ENCODE results near the gene SMPD1.

SMPD1 gene

DNA sequence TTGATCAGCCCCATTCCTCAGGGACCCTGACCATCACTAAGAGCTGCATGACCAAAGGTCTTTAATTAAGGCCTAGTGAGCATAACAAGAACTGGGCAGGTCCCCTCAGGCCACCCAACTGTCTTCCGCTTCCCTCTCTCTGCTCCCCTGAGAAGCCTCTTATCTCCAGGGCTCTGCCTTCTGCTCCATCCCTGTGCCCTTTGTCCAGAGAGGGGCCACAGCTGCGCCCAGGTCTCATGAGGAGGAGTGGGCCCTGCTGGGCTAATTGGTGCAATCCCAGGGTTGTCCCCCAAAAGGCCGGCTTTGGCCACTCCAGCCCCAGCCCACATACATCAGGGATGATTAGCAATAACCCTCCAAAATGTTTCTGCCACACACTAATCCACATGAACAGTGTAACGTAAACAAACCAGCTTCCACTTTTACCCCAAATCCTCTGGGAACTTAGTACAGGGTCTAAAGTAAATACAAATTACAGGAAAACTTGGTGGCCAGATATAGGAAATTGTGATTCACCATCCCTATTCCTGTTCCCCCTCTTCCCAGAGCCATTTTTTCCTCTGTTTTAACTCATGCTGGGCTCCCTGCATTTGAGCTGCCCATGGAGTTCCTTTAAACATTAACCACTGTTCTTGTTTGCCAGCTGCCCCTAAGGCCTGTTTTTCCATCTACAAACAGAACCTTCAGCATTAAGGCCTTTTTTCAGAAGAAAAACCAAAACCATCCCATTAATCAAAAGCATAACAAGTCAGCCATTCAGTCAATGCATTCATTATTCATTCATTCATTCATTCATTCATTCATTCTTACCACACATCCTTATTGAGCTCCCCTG lies 35.4 kb upstream of the SMPD1 start:
- H3K9ac ChIP-seq (ENCODE audit: low read length), result no peak overlapping the region

GRCh38 chr11:6356503-6357055 lies 33.7 kb upstream of the SMPD1 start:
- no peak for TF ChIP-seq EZH2phosphoT487 (IDR thresholded peaks at IDR 0.05; ENCODE audit: low read length)
- TF ChIP-seq, protein P1, sequence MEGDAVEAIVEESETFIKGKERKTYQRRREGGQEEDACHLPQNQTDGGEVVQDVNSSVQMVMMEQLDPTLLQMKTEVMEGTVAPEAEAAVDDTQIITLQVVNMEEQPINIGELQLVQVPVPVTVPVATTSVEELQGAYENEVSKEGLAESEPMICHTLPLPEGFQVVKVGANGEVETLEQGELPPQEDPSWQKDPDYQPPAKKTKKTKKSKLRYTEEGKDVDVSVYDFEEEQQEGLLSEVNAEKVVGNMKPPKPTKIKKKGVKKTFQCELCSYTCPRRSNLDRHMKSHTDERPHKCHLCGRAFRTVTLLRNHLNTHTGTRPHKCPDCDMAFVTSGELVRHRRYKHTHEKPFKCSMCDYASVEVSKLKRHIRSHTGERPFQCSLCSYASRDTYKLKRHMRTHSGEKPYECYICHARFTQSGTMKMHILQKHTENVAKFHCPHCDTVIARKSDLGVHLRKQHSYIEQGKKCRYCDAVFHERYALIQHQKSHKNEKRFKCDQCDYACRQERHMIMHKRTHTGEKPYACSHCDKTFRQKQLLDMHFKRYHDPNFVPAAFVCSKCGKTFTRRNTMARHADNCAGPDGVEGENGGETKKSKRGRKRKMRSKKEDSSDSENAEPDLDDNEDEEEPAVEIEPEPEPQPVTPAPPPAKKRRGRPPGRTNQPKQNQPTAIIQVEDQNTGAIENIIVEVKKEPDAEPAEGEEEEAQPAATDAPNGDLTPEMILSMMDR (IDR thresholded peaks at IDR 0.05; ENCODE audit: low read length), result no peak
- TF ChIP-seq EZH2 (optimal IDR thresholded peaks at IDR 0.05; ENCODE audit: low read depth, low read length), result no peak
- Histone ChIP-seq H3K27me3 (replicated peaks; ENCODE audit: insufficient read depth, low read length) (no peaks in the 10 kb centered on the region), H3K4me2 (ENCODE audit: low read depth, low read length) (no peak overlapping the region), H3K9me3 (replicated peaks; ENCODE audit: insufficient read depth, low read length) (no peaks in the 10 kb centered on the region), H3K79me2 (ENCODE audit: low read length) (no peaks in the 10 kb centered on the region), H3K9ac (ENCODE audit: low read length) (no peak overlapping the region), H3K4me1 (ENCODE audit: low read length) (no peaks in the 10 kb centered on the region), H3K27ac (ENCODE audit: low read length) (no peak overlapping the region), H4K20me1 (ENCODE audit: insufficient read depth, low read length) (no peaks in the 10 kb centered on the region), H2AFZ (ENCODE audit: low read length) (no peak overlapping the region), H3K36me3 (replicated peaks; ENCODE audit: insufficient read depth, low read length) (no peaks in the 10 kb centered on the region), H3F3A (ENCODE audit: insufficient read depth, low read length) (no peaks in the 10 kb centered on the region), H3K4me3 (ENCODE audit: low read length) (no peak overlapping the region), H3K9me2 (replicated peaks; ENCODE audit: insufficient read depth, low read length) (no peaks in the 10 kb centered on the region)
- DNase-seq, result no peak

More for the DNA sequence above, 35.4 kb upstream of the SMPD1 start:
- Histone ChIP-seq H3K9me2 (replicated peaks; ENCODE audit: insufficient read depth, low read length) (no peaks in the 10 kb centered on the region), H3K27ac (ENCODE audit: low read length) (no peak overlapping the region), H3K79me2 (ENCODE audit: low read length) (no peaks in the 10 kb centered on the region), H2AFZ (ENCODE audit: low read length) (no peak overlapping the region), H3K36me3 (replicated peaks; ENCODE audit: insufficient read depth, low read length) (no peaks in the 10 kb centered on the region), H3K9me3 (replicated peaks; ENCODE audit: insufficient read depth, low read length) (no peaks in the 10 kb centered on the region), H3K4me1 (ENCODE audit: low read length) (no peaks in the 10 kb centered on the region), H3K27me3 (replicated peaks; ENCODE audit: insufficient read depth, low read length) (no peaks in the 10 kb centered on the region), H3K4me2 (ENCODE audit: low read depth, low read length) (no peak overlapping the region), H4K20me1 (ENCODE audit: insufficient read depth, low read length) (no peaks in the 10 kb centered on the region), H3K4me3 (ENCODE audit: low read length) (no peak overlapping the region), H3F3A (ENCODE audit: insufficient read depth, low read length) (no peaks in the 10 kb centered on the region)
- no peak for TF ChIP-seq EZH2phosphoT487 (IDR thresholded peaks at IDR 0.05; ENCODE audit: low read length)
- no peak for TF ChIP-seq EZH2 (optimal IDR thresholded peaks at IDR 0.05; ENCODE audit: low read depth, low read length)
- TF ChIP-seq, protein P1 (IDR thresholded peaks at IDR 0.05; ENCODE audit: low read length), result no peak
- DNase-seq, result no peak

DNA sequence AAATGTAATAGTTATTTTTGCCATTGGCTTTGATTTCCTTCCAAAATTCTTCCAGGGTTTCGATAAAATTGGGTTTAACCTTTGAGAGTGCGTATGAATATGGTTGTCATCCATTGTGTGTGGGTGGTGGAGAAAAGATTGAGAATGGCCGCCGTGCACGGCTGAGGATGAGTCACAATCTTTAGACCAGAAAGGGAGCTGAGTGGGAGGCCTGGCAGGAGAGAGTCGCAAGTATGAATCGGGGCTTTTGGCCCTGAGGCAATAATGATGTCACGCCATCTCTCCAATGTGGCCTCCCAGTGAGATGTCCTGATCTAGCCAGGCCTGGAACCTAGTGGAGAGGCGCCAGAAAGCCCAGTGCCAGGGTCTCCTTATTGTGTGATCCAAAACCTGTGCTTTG lies 33.1 kb upstream of the SMPD1 start:
- Histone ChIP-seq H3F3A (ENCODE audit: insufficient read depth, low read length) (no peaks in the 10 kb centered on the region), H3K4me2 (ENCODE audit: low read depth, low read length) (no peak overlapping the region), H3K9me3 (replicated peaks; ENCODE audit: insufficient read depth, low read length) (no peaks in the 10 kb centered on the region), H4K20me1 (ENCODE audit: insufficient read depth, low read length) (no peaks in the 10 kb centered on the region), H3K27me3 (replicated peaks; ENCODE audit: insufficient read depth, low read length) (no peaks in the 10 kb centered on the region), H3K4me1 (ENCODE audit: low read length) (no peaks in the 10 kb centered on the region), H3K27ac (ENCODE audit: low read length) (no peak overlapping the region), H3K4me3 (ENCODE audit: low read length) (no peak overlapping the region), H3K9ac (ENCODE audit: low read length) (no peak overlapping the region), H3K36me3 (replicated peaks; ENCODE audit: insufficient read depth, low read length) (no peaks in the 10 kb centered on the region), H3K9me2 (replicated peaks; ENCODE audit: insufficient read depth, low read length) (no peaks in the 10 kb centered on the region), H3K79me2 (ENCODE audit: low read length) (no peaks in the 10 kb centered on the region), H2AFZ (ENCODE audit: low read length) (no peak overlapping the region)
- TF ChIP-seq, protein P1 (IDR thresholded peaks at IDR 0.05; ENCODE audit: low read length), result no peak
- no peak for TF ChIP-seq EZH2 (optimal IDR thresholded peaks at IDR 0.05; ENCODE audit: low read depth, low read length)
- no peak for TF ChIP-seq EZH2phosphoT487 (IDR thresholded peaks at IDR 0.05; ENCODE audit: low read length)
- DNase-seq, result no peak
